HG03558 (cell line): ENCODE results near the gene LRRTM4.

Experiments used
- ATAC-seq: cut with Tn5 transposase; IDR thresholded peaks from one replicate; pipeline ENCODE4 v1.9.1; 2021; ENCODE audit warnings: moderate number of reproducible peaks; ENCODE audit not compliant: unreplicated experiment; ENCODE audit errors: extremely low read depth

LRRTM4 gene

DNA sequence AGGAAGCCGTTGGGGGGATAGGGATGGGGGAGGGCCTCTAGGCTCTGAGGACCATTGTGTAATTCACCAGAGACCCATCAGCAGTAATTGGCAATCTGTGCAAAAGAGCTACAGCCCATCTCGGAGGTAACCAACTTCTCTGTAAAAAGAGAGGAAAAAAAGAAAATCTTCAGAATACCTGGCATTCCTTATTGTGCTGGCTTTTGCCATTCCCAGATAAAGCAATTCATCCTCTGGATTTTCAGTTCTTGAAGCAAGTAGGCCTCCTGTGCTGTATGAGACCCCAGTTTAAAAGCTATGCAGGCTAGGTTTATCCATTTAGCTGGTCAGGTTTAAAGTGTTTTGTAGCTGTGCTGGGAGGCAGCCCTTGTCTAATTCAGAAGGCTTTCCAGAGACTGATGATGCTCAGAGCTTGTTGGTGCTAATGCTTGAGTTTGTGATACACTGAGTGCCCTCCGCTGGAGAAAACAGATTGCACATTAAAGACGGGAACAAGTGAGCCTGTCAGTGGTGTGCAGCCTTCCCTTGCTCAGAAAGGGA is at the start of gene LRRTM4:
TSS of gene LRRTM4 (minus strand) at position 446 of the 540 bp plus-strand sequence.
- no peak for ATAC-seq

GRCh38 chr2:77571545-77571944 is 49.4 kb upstream of the LRRTM4 start:
- no peak for ATAC-seq

DNA sequence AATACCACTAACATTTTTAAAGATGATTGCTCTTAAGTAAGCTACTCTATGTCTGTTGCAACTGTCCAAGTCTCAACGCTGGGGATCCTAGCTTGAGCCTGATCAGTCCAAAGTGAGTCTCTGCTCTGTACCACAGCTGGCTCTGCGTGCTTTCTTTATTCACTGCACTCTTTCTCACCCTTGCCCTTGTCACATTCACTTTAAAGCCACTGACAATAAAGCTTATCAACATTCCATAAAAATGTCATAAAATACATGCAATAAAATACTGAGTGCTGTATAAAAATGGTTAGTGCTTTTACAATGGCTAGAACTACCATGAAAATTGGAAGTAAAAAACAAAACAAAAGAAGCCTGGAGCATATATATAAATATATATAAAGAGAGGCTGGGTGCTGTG is 45.5 kb upstream of the LRRTM4 start:
- no peak for ATAC-seq

- no peak for ATAC-seq
These were observed 44.4 kb upstream of the LRRTM4 start for GRCh38 chr2:77566582-77566981.

- ATAC-seq, result no peak
These were observed 44.0 kb upstream of the LRRTM4 start for GRCh38 chr2:77566131-77566530.

DNA sequence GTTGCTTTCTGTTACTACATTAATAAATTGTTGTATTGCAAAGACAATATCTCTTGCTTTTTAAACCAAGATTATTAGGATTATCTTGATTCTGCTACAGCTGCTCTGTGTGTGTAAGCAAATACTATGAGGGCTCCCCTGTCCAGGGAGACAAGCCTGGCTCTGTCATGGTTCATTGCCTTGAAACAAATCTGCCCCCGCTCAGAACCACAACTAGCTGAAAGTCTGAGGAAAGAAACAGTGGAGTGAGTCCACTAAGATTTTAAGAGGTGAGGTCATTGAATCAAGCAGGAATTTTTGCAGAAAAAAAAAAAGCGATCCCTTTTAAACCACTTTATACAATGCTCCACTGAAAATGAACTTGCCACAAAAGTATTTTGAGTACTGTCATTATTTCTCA is 30.8 kb upstream of the LRRTM4 start:
- no peak for ATAC-seq

DNA sequence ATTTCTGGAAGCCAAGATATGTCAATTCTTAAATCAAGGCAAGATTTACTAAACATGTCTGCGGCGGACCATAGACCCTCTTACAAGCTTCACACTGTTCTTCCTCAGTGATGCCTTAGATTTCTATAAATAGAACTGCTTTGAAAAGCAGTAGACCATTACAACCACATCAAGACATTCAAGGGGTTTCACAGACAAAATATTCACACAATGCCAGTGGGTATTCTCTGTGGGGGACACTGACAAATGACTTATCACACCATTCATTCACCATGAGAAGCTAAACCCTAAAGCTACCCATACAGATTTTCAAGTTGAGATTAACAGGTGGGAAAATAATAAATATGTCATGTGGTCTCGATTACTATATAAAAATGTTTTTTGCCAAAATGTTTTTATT is 15.9 kb upstream of the LRRTM4 start:
- ATAC-seq, result no peak

GRCh38 chr2:77522888-77523287 is 712 bp upstream of the LRRTM4 start:
- ATAC-seq, result no peak

- ATAC-seq, result no peak
These were observed 656 bp downstream of the LRRTM4 start for GRCh38 chr2:77521548-77521891.

DNA sequence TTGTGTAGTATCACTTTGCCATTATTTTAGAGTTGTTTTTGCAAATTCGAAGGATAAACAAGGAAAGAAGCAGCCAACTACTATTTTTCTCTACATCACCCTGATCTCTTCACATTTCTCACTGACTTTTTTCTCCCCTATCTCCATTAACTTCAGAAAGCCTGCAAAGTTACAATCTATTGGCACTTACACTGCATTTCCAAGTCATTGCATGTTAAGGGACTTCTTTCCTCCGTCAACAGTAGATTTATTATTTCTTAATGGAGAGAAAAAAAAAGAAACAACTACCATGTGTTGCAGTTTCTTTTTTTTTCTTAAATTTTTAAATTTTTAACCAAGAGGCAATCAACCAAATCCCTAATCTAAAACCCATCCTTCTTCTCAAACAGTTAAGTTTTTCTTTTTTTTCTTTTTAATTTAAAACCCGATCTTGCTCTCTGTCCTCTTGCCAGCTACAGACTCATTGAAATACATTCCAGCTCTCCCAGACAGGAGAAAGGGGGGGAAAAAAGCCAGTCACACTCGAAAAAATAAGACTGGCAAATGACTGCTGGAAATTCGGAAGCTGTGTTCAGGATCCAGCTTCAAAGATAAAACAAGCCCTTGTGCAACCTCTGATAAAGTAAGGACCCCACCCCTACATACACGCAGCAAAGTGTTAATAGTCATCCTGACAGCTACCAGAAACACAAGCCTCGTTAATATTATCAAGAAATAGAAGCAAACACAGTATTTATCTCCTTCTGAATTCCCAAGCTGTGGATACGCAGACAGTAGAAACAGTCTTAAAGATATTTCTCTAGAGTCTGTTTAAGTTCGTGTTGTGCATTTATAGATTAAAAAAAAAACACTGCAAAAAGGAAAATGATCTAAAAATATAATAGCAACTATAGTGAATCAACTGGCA is 1.3 kb downstream of the LRRTM4 start:
- ATAC-seq, result no peak

- no peak for ATAC-seq
These were observed 2.2 kb downstream of the LRRTM4 start for GRCh38 chr2:77519888-77520506.

GRCh38 chr2:77519164-77519887 is 2.9 kb downstream of the LRRTM4 start:
- ATAC-seq, result no peak

DNA sequence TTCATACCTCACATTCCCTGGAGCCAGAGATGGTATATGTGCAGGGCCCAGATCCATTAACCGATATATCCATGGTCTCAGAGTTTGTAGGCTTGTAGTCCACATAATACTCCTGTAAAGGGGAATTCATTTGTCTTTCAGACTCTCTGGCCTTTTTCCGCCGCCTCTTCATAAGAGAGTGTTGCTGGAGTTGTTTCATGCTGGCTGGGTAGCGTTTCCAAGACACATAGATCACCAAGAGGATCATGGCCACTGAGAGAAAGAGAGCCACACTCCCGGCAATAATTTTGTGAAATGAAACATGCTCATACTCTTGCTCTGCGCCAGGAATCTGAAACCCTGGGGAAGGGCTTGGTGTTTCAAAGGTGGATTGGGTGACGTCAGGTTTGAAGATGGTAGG is 3.9 kb downstream of the LRRTM4 start:
- ATAC-seq, result no peak

DNA sequence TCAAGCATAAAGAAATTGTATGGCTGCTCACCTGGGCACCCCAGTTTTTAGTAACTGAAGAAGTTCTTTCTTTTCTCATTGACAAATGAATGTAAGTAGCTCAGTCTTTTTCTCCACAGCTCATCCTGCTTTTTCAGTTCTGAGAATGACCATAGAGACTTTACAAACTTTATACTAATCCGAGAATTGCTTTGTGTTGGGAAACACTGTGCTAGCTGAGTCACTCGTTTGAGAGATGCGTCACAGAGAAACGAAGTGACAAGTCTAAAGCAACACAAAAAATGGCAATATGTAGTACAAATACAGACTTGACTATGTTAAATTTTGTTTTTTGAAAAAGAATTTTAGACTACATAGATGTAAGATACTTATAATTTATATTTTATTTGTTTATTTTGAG is 9.0 kb downstream of the LRRTM4 start:
- no peak for ATAC-seq

DNA sequence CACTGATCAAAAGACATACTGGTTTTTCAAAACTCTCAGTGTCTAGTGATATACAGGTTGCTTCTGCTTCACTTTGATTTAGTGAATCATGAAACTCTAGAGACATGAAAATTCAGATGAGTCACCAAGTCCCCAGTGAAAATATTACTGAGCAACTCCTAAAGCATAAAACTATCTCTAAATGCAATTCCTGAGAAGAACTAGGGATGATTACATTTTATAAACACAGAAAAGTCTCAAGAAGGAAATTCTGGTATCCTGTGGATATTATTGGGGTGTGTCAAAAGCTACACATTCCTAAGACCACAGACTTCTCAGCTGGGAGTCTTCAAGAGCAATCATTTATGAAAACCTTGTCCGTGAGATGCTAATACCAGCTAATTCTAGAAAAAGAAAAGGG is 9.7 kb downstream of the LRRTM4 start:
- no peak for ATAC-seq

GRCh38 chr2:77508511-77508910 is 13.7 kb downstream of the LRRTM4 start:
- no peak for ATAC-seq

DNA sequence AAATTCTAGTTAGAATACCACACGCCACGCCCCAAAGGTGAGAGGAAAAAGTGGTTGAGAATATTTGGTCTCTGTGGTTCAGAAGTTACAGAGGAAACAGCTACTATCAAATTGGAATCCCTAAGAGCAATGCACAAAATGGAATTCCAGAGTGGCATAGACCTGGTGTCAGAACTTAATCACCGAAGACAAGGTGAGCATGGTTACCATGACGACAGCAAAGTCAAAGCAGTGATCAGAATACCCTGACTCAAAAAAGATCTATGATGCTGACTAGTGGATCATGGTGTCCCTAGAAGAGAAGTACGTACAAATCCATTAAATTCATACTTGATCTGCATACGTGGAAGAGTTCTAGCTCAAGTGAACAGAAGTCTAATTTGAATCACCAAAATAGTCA is 14.5 kb downstream of the LRRTM4 start:
- no peak for ATAC-seq

DNA sequence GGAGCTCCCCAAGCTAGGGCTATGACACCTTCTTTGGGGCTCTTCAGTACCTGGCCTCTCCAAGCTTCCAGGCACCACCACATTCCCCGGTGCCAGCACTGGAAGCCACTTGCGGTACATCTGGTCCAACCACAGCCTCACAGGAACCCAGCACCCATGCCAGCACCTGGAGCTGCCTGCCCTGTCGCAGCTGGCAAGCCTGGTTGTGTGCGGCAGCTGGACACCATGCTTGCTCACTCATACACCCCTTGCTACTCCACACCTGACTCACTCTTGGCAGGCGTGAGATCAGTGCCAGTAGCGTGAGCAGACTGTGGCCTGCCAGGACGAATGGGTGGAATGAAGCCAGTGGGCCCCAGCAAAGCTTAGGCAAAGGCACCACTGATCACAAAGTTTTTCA is 34.0 kb downstream of the LRRTM4 start:
- ATAC-seq, result no peak

DNA sequence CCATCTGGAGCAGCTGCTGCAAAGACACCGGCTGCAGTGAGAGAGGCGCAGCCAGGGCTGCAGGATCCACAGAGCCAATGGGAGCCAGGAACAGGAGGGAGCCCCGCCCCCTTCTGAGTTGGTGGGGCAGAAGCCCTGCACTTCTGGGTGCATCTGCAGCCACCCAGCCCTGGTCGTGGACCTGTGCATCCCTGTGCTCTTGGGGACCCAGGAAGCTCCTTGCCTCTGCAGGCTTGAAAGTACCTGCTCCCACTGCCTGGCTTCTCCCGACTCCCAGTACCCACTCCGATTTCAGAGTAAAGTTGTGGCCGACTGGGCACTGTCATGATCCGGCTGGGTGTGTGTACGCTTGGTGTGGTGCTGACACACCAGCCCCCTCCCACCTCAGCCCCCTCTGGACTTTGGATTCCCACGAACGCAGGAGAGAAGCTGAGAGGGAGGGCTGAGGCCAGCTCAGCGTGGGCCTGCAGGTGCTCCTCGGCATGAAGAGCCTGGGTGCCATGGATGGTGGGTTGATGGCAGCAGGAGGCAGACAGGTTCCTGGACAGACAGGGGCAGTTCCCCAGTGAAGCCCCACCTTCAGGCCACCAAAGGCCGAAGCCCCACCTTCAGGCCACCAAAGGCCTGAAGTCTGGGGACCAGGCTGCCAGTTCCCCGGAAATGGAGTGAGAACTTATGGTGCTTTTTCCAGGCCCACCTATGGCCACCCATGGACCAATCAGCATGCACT is 34.9 kb downstream of the LRRTM4 start:
- no peak for ATAC-seq

GRCh38 chr2:77484026-77484425 is 38.1 kb downstream of the LRRTM4 start:
- no peak for ATAC-seq
